Brain microvascular endothelial cell (primary cell): ENCODE data around the gene NECAB2.

ENCODE experiments used
- DNase-seq: peaks from one replicate; pipeline ENCODE4 v3.0.0-alpha.2; 2020
- H3K27ac ChIP-seq: fragments of 250-450 bp; sonication (Bioruptor Pico); 2 replicates; pipeline ENCODE4 v1.5.1; 2020; ENCODE audit warnings: mild to moderate bottlenecking, moderate library complexity
- H3K27me3 ChIP-seq: fragments of 250-450 bp; sonication (Bioruptor Pico); replicated peaks from 2 replicates; pipeline ENCODE4 v1.5.1; 2020; ENCODE audit warnings: mild to moderate bottlenecking
- H3K36me3 ChIP-seq: fragments of 250-450 bp; sonication (Bioruptor Pico); replicated peaks from 2 replicates; pipeline ENCODE4 v1.5.1; 2020; ENCODE audit warnings: mild to moderate bottlenecking
- H3K4me3 ChIP-seq: 2 replicates; pipeline ENCODE4 v1.5.1; 2011; ENCODE audit warnings: low read depth, mild to moderate bottlenecking, control low read depth, low read length, moderate library complexity
- CTCF ChIP-seq: IDR thresholded peaks from 2 replicates; pipeline ENCODE4 v1.5.1; 2011; ENCODE audit warnings: low read depth, mild to moderate bottlenecking, moderate library complexity, low read length, control low read depth, inconsistent platforms; ENCODE audit errors: missing control alignments
- in situ Hi-C: cut with HindIII; loops from 2 replicates; pipeline ENCODE4 v1.10.0; 2017; ENCODE audit warnings: low sequenced_read_pairs, low pct_ligation_motif_present

The NECAB2 gene

GRCh38 chr16:84005391-84005790 is 37.3 kb downstream of the NECAB2 start:
- H3K4me3 ChIP-seq, result no peak overlapping the region
- no peak for TF ChIP-seq CTCF
- H3K36me3 ChIP-seq, result no peaks in the 10 kb centered on the region
- peaks cover 9% of the 10 kb centered on the region for H3K27me3 ChIP-seq
- no peak for DNase-seq
- H3K27ac ChIP-seq, result no peak overlapping the region
- in situ Hi-C loops, result no loop called here

- no peak overlapping the region for H3K27ac ChIP-seq
- H3K4me3 ChIP-seq, result no peak overlapping the region
- no peak for DNase-seq
- no peaks in the 10 kb centered on the region for H3K36me3 ChIP-seq
- H3K27me3 ChIP-seq, result peaks cover 9% of the 10 kb centered on the region
- TF ChIP-seq CTCF, result no peak
- in situ Hi-C loops, result no loop called here
Measured at GRCh38 chr16:84007520-84007919, 39.5 kb downstream of the NECAB2 start.

- in situ Hi-C loops, result no loop called here
- DNase-seq, result no peak
Measured at GRCh38 chr16:84007965-84008364, 39.9 kb downstream of the NECAB2 start.

GRCh38 chr16:84009282-84009681 is 41.2 kb downstream of the NECAB2 start:
- H3K4me3 ChIP-seq, result no peak overlapping the region
- no peaks in the 10 kb centered on the region for H3K36me3 ChIP-seq
- TF ChIP-seq CTCF, result no peak
- in situ Hi-C loops, result no loop called here
- peaks cover 9% of the 10 kb centered on the region for H3K27me3 ChIP-seq
- no peak for DNase-seq
- H3K27ac ChIP-seq, result no peak overlapping the region

More at GRCh38 chr16:84007965-84008364, 39.9 kb downstream of the NECAB2 start:
- Histone ChIP-seq H3K27ac (no peak overlapping the region), H3K27me3 (peaks cover 9% of the 10 kb centered on the region), H3K36me3 (no peaks in the 10 kb centered on the region), H3K4me3 (no peak overlapping the region)
- no peak for TF ChIP-seq CTCF

GRCh38 chr16:84013787-84014569 is 45.9 kb downstream of the NECAB2 start:
- in situ Hi-C loops, result no loop called here
- Histone ChIP-seq H3K27me3 (no peaks in the 10 kb centered on the region), H3K4me3 (no peak overlapping the region), H3K27ac (no peak overlapping the region), H3K36me3 (no peaks in the 10 kb centered on the region)
- DNase-seq, result peak; percentile 61
- TF ChIP-seq CTCF, result no peak
